ENCODE data around the gene ACTN4. TPM values are rescaled to one million over a fixed set of nuclear protein-coding genes. Genes with fewer than 3 reads are reported as not detected.

ACTN4 gene
- polyA plus RNA-seq, 4 donors, result 664 to 751 (median 665) TPM

DNA sequence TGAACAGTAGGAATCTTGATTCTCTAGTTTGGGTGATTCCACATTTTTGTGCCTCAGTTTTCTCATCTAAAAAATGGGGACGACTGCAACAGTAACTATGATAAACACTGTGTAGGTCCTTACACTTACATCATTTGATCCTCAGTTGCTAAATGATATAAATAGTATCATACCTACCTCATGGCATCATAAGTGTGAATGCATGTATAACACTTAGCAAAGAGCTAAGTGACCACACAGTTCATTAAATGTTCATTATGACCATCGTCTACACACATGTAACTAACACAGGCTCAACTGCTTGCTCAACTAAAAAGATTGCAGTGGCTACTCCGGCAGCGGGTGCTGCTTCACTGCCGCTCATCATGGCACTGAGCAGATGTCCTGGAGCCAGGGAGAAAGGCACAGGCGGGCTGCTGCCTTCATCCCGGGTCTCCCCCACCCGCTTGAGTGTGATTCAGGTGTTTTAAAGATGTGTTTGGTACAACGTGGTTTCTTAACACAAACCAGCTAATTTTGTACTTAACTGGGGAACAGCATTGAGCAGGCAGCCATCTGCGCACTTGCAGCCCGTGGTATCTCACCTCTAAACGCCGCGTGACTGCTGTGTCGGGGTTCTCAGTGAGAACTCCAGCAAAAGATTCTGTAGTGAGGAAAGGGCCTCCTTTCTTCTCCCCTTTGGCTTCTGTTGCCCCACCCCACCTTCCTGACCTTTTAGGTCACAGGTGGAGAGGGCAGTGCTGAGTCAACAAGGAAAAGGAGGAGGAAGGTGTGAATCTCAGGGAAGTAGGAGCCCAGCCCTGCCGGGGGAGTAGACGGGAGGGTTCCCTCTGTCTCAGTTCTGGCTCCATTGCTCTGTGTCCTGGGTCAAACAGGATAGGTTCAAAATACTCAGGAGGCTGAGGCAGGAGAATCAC lies 11.7 kb upstream of the ACTN4 start:
- no peak for DNase-seq (ENCODE audit: low read depth in 4 of 4, low spot score in 3 of 4)

DNA sequence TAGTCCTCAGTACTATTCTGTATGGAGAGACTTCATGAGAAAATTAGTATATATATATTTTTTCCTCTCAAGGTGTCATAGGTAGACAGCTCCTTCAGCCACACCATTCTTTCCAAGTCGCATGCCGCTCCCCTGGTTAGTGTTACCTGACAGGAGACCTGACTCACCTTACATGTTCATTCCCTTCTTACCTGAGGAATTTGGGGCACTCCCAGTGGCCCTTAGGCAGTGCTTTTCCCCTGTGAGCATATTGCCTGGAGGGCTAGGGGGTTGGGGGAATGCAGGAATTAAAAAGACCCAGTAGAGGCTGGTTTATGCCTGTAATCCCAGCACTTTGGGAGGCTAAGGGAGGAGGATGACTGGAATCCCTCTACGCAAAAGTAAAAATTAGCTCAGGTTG lies 9.0 kb upstream of the ACTN4 start:
- no peak for DNase-seq (ENCODE audit: low read depth in 4 of 4, low spot score in 3 of 4)

GRCh38 chr19:38639679-38640078 lies 7.8 kb upstream of the ACTN4 start:
- no peak for DNase-seq (ENCODE audit: low read depth in 4 of 4, low spot score in 3 of 4)

GRCh38 chr19:38640368-38640767 lies 7.1 kb upstream of the ACTN4 start:
- DNase-seq (ENCODE audit: low read depth in 4 of 4, low spot score in 3 of 4), result no peak

DNA sequence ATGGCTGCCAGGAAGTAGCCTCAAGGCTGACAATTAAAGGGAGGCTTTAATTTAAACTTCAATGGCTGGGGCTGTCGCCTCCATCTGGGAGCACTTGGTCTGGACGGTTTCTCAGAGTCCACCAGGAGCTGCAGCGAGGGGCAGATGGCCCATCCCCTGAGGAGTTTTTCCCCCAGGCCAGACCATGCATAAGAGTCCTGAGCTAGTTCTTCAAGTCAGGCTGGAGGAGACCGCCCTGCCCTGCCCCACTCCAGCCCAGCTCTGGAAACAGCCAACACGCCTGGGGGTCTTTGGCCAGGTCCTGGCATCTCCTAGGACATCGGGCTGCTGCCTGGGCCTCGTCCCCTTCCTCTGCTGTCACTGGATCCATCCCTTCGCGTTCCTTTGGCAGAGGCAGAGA lies 5.3 kb upstream of the ACTN4 start:
- DNase-seq (ENCODE audit: low read depth in 4 of 4, low spot score in 3 of 4), result no peak

DNA sequence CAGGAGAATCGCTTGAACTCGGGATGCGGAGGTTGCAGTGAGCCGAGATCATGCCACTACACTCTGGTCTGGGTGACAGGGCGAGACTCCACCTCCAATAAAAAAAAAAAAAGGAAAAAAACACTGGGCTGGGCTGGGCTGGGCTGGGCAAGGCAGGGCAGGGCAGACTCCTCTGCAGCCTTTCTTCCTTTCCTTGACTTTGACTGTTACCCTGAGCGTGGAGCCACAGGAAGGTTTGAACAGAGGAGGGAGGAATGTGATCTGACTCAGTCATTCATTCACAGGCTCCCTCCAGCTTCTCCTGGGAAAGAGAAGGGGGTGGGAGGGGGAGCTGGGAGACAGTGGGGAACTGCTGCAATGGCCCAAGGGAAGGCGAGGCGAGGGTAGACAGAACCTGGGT lies 2.7 kb upstream of the ACTN4 start:
- no peak for DNase-seq (ENCODE audit: low read depth in 4 of 4, low spot score in 3 of 4)

DNA sequence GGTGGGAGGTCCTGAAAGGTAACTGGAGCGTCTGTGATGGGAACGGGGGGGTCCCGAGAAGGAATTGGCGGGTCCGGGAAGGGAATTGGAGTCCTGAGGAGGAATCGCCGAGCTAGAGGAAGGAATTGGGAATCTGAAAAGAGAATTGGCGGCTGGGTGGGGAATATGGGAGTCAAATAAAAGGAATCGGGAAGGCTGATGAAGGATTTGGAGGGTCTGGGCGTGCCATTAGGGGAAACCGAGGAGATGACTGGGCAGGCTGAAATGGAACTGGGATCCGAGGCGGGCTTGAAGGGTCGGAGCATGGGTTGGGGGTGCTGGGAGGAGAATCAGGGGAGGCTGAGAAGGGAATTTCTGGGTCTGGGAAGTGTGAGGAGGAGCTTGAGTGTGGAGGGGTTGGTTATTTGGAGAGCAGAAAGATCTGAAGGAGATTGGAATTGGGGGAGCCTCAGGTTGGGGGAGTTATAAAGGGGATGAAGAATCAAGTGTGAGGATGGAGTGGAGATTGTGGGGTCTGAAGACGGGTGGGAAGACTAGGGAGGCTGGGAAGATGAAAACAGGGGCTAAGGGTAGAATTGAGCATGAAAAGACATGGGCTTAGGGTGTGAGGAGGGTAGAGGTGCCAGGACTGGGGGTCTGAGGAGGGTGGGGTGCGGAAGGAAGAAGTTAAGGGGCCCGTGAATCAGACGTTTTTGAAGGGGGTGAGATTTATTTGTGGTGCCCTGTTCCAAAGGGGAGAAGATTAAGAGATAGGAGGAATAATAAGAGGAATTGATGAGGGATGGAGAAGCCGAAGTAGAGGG lies 718 bp downstream of the ACTN4 start:
- DNase-seq (ENCODE audit: low read depth in 4 of 4, low spot score in 3 of 4), result no peak

DNA sequence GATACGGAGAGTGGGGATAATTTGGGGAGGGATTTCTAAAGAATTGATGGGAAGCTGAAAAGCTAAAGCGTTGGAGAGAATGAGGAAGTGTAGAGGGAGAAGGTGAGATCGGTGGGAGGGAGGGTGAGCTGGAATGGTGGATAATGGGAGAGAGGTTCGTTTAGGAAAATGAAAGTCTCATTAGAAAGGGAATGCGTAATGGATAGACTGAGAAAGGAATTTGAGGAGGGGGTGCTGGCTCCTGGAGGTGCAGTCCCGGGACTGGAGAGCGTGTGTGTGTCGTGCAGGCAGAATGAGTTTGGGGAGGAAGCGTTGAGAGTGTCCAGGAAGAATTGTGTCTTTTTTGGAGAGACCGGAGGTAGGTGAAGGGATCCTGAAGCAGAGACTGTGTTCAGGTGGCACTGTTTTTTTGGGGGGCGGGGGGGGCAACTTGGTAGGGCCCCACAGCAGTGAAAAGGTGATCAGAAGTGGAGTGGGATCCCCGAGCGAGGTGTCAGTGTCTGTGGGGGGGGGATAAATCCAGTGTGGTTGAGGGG lies 1.4 kb downstream of the ACTN4 start:
- no peak for DNase-seq (ENCODE audit: low read depth in 4 of 4, low spot score in 3 of 4)

DNA sequence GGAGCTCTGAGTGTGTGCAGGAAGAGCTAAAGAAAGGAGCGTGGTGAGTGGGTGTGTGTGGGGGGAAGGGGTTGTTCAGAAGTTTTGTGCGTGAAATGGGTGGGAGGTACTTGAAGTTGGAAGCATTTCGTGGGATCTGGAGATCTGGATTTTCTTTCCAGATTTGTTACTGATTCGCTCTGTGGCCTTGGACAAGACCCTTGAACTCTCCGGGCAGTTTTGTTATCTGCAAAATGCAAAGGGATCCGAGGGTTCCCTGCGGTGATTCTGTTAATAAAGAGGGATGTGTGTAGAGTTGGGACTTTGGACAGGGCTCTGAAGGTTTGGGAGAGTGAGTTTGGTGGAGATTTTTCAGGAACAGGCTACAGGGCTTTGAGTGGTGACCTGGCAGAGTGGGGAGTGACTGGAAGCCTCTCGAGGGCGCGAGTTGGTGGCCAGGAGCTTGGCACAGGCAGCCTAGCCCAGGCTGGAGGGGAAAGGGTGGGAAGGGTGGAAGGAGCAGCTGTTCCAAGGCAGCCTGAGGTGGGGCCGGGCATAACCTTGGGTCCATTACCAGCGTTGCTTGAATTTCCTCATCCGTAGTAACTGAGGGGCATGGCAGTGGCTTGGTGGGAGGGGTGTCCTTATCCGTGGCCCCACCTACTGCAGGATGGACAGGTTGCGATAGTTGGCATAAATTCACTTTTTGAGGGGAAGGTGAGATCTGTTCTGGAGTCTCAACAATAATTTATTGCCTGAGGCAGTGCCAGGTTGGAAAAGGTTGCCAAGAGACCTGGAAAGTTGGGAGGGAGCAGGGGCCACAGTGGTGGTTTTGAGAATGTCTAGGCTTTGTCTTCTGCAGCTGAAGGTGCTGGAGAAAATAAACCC lies 2.1 kb downstream of the ACTN4 start:
- DNase-seq (ENCODE audit: low read depth in 4 of 4, low spot score in 3 of 4), result no peak

- no peak for DNase-seq (ENCODE audit: low read depth in 4 of 4, low spot score in 3 of 4)
Observed at GRCh38 chr19:38650172-38650775, 2.8 kb downstream of the ACTN4 start.

DNA sequence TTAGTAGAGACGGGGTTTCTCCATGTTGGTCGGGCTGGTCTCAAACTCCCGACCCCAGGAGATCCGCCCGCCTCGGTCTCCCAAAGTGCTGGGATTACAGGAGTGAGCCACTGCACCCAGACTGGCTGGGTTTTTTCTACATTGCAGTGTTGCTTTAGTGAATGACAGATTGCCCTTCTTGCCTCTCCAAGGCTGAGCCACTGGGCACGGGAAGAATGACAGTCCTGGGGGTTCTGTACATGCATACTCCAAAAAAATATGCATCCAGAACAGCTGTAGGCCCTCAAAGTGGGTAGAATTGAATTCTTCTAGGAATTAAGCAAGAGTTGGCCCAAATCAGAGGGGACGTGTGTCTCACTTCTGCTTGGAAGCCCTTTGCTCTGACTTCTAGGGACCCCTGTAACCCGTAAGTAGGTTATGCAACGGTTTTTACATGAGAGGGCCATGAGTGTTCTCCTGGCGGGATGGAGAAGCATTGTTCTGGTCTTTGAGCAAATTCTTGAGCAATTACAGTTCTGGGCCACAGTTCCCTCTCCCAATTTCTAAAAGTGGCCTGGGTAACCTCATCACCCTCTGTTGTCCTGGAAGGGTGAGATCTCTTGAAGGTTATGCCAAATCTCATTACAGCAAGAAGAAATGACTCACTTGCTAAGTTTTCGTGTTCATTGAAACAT lies 3.6 kb downstream of the ACTN4 start:
- no peak for DNase-seq (ENCODE audit: low read depth in 4 of 4, low spot score in 3 of 4)

- DNase-seq (ENCODE audit: low read depth in 4 of 4, low spot score in 3 of 4), result no peak
Observed at GRCh38 chr19:38653028-38653571, 5.7 kb downstream of the ACTN4 start.

GRCh38 chr19:38654628-38655055 lies 7.2 kb downstream of the ACTN4 start:
- DNase-seq (ENCODE audit: low read depth in 4 of 4, low spot score in 3 of 4), result no peak

DNA sequence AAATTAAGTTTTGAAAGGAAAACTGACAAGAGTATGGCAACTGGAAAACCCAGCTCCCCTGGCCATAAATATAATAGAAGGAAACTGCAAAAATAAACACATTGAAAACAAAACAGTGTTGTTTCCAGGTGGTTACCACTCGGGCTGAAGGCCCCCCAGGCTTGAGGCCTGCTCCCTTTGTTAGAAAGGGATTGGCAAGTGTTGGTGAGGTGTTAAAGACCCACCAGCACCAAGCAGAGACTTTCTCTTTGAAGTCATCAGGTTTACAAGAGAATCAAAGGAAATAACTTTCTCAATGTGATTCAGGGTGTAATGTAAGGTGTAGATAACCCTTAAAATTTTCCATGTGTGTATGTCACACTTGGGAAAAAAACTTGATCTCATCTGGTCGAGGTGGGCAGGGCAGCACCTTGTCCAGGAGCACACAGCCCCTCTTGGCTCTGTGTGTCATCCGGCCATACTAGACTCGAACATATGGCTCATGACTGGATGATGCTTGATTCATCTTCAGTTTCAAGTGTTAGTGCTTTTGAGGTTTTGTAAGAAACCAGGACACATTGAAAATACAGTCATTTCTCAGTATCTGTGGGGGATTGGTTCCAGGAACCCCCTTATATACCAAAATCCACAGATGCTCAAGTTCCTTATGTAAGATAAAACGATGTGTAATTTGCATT lies 7.8 kb downstream of the ACTN4 start:
- DNase-seq (ENCODE audit: low read depth in 4 of 4, low spot score in 3 of 4), result no peak

GRCh38 chr19:38656171-38656981 lies 8.9 kb downstream of the ACTN4 start:
- no peak for DNase-seq (ENCODE audit: low read depth in 4 of 4, low spot score in 3 of 4)

DNA sequence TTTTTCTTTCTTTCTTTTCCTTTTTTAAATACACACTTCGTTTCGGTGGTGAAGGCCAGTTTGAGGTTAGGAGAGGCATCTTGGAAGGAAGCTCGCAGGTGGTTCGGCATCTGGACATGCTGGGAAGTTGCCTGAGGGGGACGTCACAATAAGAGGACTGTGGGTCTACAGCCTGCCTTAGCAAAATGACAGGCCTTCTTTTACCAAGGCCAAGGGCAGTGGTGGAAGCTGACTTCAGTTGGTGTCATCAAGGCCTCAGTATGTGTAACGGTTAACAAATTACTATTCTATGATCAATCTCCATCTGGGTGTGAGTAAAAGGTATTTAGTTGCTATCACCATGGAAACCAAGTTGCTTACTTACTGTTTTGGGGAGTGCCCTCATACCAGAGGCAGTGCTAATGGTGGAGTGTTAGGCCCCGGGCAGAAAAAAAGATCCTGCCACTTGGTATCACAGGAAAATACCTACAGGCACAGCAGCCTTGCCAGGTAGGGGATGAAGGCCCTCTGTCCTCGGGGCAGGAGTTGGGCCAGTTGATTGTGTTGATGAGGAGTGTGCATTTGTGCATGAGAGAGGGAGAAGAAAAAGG lies 10.3 kb downstream of the ACTN4 start:
- DNase-seq (ENCODE audit: low read depth in 4 of 4, low spot score in 3 of 4), result no peak
